ENCODE data around the gene H6PD.

Gene H6PD

GRCh38 chr1:9224664-9225410 is 9.7 kb upstream of the H6PD start:
- TF ChIP-seq POLR2A (IDR thresholded peaks at IDR 0.05; ENCODE audit: low read depth, low read length), result no peak
- no peak for FAIRE-seq
- DNase-seq (ENCODE audit: insufficient read length, low spot score), result no peak

- no peak for FAIRE-seq
- TF ChIP-seq POLR2A (IDR thresholded peaks at IDR 0.05; ENCODE audit: low read depth, low read length), result no peak
- no peak for DNase-seq (ENCODE audit: insufficient read length, low spot score)
Observed at GRCh38 chr1:9225411-9225785, 9.2 kb upstream of the H6PD start.

GRCh38 chr1:9228609-9229008 is 6.0 kb upstream of the H6PD start:
- FAIRE-seq, result no peak
- DNase-seq (ENCODE audit: insufficient read length, low spot score), result no peak
- TF ChIP-seq POLR2A (IDR thresholded peaks at IDR 0.05; ENCODE audit: low read depth, low read length), result no peak

GRCh38 chr1:9229549-9229948 is 5.0 kb upstream of the H6PD start:
- DNase-seq (ENCODE audit: insufficient read length, low spot score), result no peak
- no peak for TF ChIP-seq POLR2A (IDR thresholded peaks at IDR 0.05; ENCODE audit: low read depth, low read length)
- FAIRE-seq, result no peak

- no peak for TF ChIP-seq POLR2A (IDR thresholded peaks at IDR 0.05; ENCODE audit: low read depth, low read length)
- FAIRE-seq (no peak), DNase-seq (ENCODE audit: insufficient read length, low spot score) (no peak)
Observed at GRCh38 chr1:9230869-9231533, 3.6 kb upstream of the H6PD start.

GRCh38 chr1:9231648-9232332 is 2.8 kb upstream of the H6PD start:
- DNase-seq (ENCODE audit: insufficient read length, low spot score) (peak; percentile 40), FAIRE-seq (no peak)
- no peak for TF ChIP-seq POLR2A (IDR thresholded peaks at IDR 0.05; ENCODE audit: low read depth, low read length)

- FAIRE-seq (no peak), DNase-seq (ENCODE audit: insufficient read length, low spot score) (no peak)
- TF ChIP-seq POLR2A (IDR thresholded peaks at IDR 0.05; ENCODE audit: low read depth, low read length), result no peak
Observed at GRCh38 chr1:9233241-9233941, 1.2 kb upstream of the H6PD start.

GRCh38 chr1:9233942-9234222 is 692 bp upstream of the H6PD start:
- no peak for DNase-seq (ENCODE audit: insufficient read length, low spot score)
- TF ChIP-seq POLR2A (IDR thresholded peaks at IDR 0.05; ENCODE audit: low read depth, low read length), result no peak
- no peak for FAIRE-seq

- no peak for TF ChIP-seq POLR2A (IDR thresholded peaks at IDR 0.05; ENCODE audit: low read depth, low read length)
- DNase-seq (ENCODE audit: insufficient read length, low spot score) (peak; percentile 68), FAIRE-seq (no peak)
Observed at GRCh38 chr1:9235096-9235459, 504 bp downstream of the H6PD start.

- no peak for FAIRE-seq
- DNase-seq (ENCODE audit: insufficient read length, low spot score), result no peak
- TF ChIP-seq POLR2A (IDR thresholded peaks at IDR 0.05; ENCODE audit: low read depth, low read length), result no peak
Observed at GRCh38 chr1:9235560-9235959, 986 bp downstream of the H6PD start.

- TF ChIP-seq POLR2A (IDR thresholded peaks at IDR 0.05; ENCODE audit: low read depth, low read length), result no peak
- FAIRE-seq (no peak), DNase-seq (ENCODE audit: insufficient read length, low spot score) (no peak)
Observed at GRCh38 chr1:9238134-9238533, 3.6 kb downstream of the H6PD start.

GRCh38 chr1:9238550-9238949 is 4.0 kb downstream of the H6PD start:
- DNase-seq (ENCODE audit: insufficient read length, low spot score), result no peak
- no peak for TF ChIP-seq POLR2A (IDR thresholded peaks at IDR 0.05; ENCODE audit: low read depth, low read length)
- no peak for FAIRE-seq

GRCh38 chr1:9239622-9240401 is 5.2 kb downstream of the H6PD start:
- DNase-seq (ENCODE audit: insufficient read length, low spot score) (peak; percentile 61), FAIRE-seq (no peak)
- no peak for TF ChIP-seq POLR2A (IDR thresholded peaks at IDR 0.05; ENCODE audit: low read depth, low read length)

All from H54 (cell line).